Activated T-helper 17 cell treated with anti-CD3 and anti-CD28 coated beads, Interleukin-2, amount 50 U/mL, for 72 hours (primary cell): ENCODE results near the gene LIN28A. TPM values are rescaled to one million over a fixed set of nuclear protein-coding genes. Genes with fewer than 3 reads are reported as not detected.
A peak's percentile ranks its signal among the peaks of the same experiment; 100 is the strongest.
"Not testable (repeated sequence)": the region's sequence is repeated elsewhere in the genome, so short reads cannot be mapped to it uniquely, and the experiment has no call there.

Experiments
- ATAC-seq: fragments of 150-1000 bp; cut with Tn5 transposase; replicated peaks from 2 replicates; pipeline ENCODE4 v1.10.0; 2021; ENCODE audit warnings: mild to moderate bottlenecking, moderate library complexity
- H3K27ac Mint-ChIP-seq: one replicate; pipeline ENCODE4 v1.8.0; 2022; ENCODE audit warnings: mixed read lengths
- H3K27me3 Mint-ChIP-seq: one replicate; pipeline ENCODE4 v1.8.0; 2022; ENCODE audit warnings: mixed read lengths
- H3K36me3 Mint-ChIP-seq: one replicate; pipeline ENCODE4 v1.8.0; 2022; ENCODE audit warnings: low read depth, mild to moderate bottlenecking, mixed read lengths
- H3K4me1 Mint-ChIP-seq: one replicate; pipeline ENCODE4 v1.8.0; 2022; ENCODE audit warnings: mixed read lengths
- H3K4me3 Mint-ChIP-seq: one replicate; pipeline ENCODE4 v1.8.0; 2022; ENCODE audit warnings: mild to moderate bottlenecking, mixed read lengths
- H3K9me3 Mint-ChIP-seq: one replicate; pipeline ENCODE4 v1.8.0; 2022; ENCODE audit warnings: mixed read lengths
- total RNA-seq, 2 donors: library from RNA; stranded (reverse); gene quantifications; one replicate each; pipeline ENCODE4 v1.2.3, GENCODE V29; 2022

Gene LIN28A
- total RNA-seq, 2 donors from 2014 or later, result not detected

- Mint-ChIP-seq H3K27ac (peak overlapping the region; percentile 80), H3K27me3 (no peaks in the 10 kb centered on the region), H3K9me3 (no peaks in the 10 kb centered on the region), H3K36me3 (no peaks in the 10 kb centered on the region), H3K4me1 (peaks cover 58% of the 10 kb centered on the region), H3K4me3 (peak overlapping the region; percentile 41)
- ATAC-seq, result peak; percentile 17
Observed at GRCh38 chr1:26375081-26375480, 35.5 kb upstream of the LIN28A start.

- Mint-ChIP-seq H3K4me1 (peaks cover 49% of the 10 kb centered on the region), H3K27ac (no peak overlapping the region), H3K27me3 (no peaks in the 10 kb centered on the region), H3K4me3 (no peak overlapping the region), H3K9me3 (no peaks in the 10 kb centered on the region), H3K36me3 (no peaks in the 10 kb centered on the region)
- ATAC-seq, result no peak
Observed at GRCh38 chr1:26376050-26376449, 34.6 kb upstream of the LIN28A start.

GRCh38 chr1:26378088-26378878 lies 32.3 kb upstream of the LIN28A start:
- peak overlapping the region; percentile 50 for H3K27ac Mint-ChIP-seq
- peak overlapping the region; percentile 58 for H3K4me3 Mint-ChIP-seq
- peaks cover 39% of the 10 kb centered on the region for H3K4me1 Mint-ChIP-seq
- H3K27me3 Mint-ChIP-seq, result no peaks in the 10 kb centered on the region
- H3K36me3 Mint-ChIP-seq, result no peaks in the 10 kb centered on the region
- ATAC-seq, result peak; percentile 93
- H3K9me3 Mint-ChIP-seq, result no peaks in the 10 kb centered on the region

GRCh38 chr1:26378879-26379251 lies 31.8 kb upstream of the LIN28A start:
- H3K27ac Mint-ChIP-seq, result no peak overlapping the region
- H3K9me3 Mint-ChIP-seq, result no peaks in the 10 kb centered on the region

GRCh38 chr1:26384076-26384475 lies 26.5 kb upstream of the LIN28A start:
- H3K9me3 Mint-ChIP-seq, result no peaks in the 10 kb centered on the region
- no peaks in the 10 kb centered on the region for H3K27me3 Mint-ChIP-seq
- no peak overlapping the region for H3K4me3 Mint-ChIP-seq
- no peak overlapping the region for H3K27ac Mint-ChIP-seq
- no peaks in the 10 kb centered on the region for H3K36me3 Mint-ChIP-seq
- ATAC-seq, result no peak
- H3K4me1 Mint-ChIP-seq, result peaks cover 21% of the 10 kb centered on the region

More at GRCh38 chr1:26378879-26379251, 31.8 kb upstream of the LIN28A start:
- H3K4me1 Mint-ChIP-seq, result peaks cover 33% of the 10 kb centered on the region
- no peaks in the 10 kb centered on the region for H3K27me3 Mint-ChIP-seq
- ATAC-seq, result no peak
- peak overlapping the region; percentile 58 for H3K4me3 Mint-ChIP-seq
- no peaks in the 10 kb centered on the region for H3K36me3 Mint-ChIP-seq

- H3K27ac Mint-ChIP-seq, H3K9me3 Mint-ChIP-seq, ATAC-seq, H3K27me3 Mint-ChIP-seq, H3K36me3 Mint-ChIP-seq: not testable (repeated sequence)
- Mint-ChIP-seq H3K4me3 (peak overlapping the region; percentile 36), H3K4me1 (peaks cover 22% of the 10 kb centered on the region)
Observed at GRCh38 chr1:26385063-26385462, 25.6 kb upstream of the LIN28A start.

GRCh38 chr1:26387447-26387846 lies 23.2 kb upstream of the LIN28A start:
- no peaks in the 10 kb centered on the region for H3K36me3 Mint-ChIP-seq
- no peak overlapping the region for H3K27ac Mint-ChIP-seq
- H3K4me3 Mint-ChIP-seq, result no peak overlapping the region
- no peaks in the 10 kb centered on the region for H3K9me3 Mint-ChIP-seq
- peak; percentile 81 for ATAC-seq
- H3K4me1 Mint-ChIP-seq, result peaks cover 28% of the 10 kb centered on the region
- no peaks in the 10 kb centered on the region for H3K27me3 Mint-ChIP-seq

- Mint-ChIP-seq H3K27me3 (no peaks in the 10 kb centered on the region), H3K9me3 (no peaks in the 10 kb centered on the region), H3K4me3 (no peak overlapping the region), H3K36me3 (no peaks in the 10 kb centered on the region), H3K27ac (no peak overlapping the region), H3K4me1 (peaks cover 28% of the 10 kb centered on the region)
- ATAC-seq, result peak; percentile 53
Observed at GRCh38 chr1:26388791-26389445, 21.7 kb upstream of the LIN28A start.

GRCh38 chr1:26389604-26390247 lies 20.9 kb upstream of the LIN28A start:
- no peaks in the 10 kb centered on the region for H3K9me3 Mint-ChIP-seq
- H3K4me1 Mint-ChIP-seq, result peaks cover 23% of the 10 kb centered on the region
- no peak overlapping the region for H3K4me3 Mint-ChIP-seq
- H3K27ac Mint-ChIP-seq, result no peak overlapping the region
- no peaks in the 10 kb centered on the region for H3K27me3 Mint-ChIP-seq
- ATAC-seq, result no peak
- no peaks in the 10 kb centered on the region for H3K36me3 Mint-ChIP-seq

GRCh38 chr1:26391450-26391849 lies 19.2 kb upstream of the LIN28A start:
- Mint-ChIP-seq H3K9me3 (no peaks in the 10 kb centered on the region), H3K4me3 (no peak overlapping the region), H3K27me3 (no peaks in the 10 kb centered on the region), H3K36me3 (no peaks in the 10 kb centered on the region), H3K27ac (no peak overlapping the region), H3K4me1 (peaks cover 18% of the 10 kb centered on the region)
- peak; percentile 52 for ATAC-seq

- Mint-ChIP-seq H3K27me3 (no peaks in the 10 kb centered on the region), H3K4me3 (no peak overlapping the region), H3K9me3 (no peaks in the 10 kb centered on the region), H3K36me3 (no peaks in the 10 kb centered on the region), H3K27ac (no peak overlapping the region), H3K4me1 (peaks cover 7% of the 10 kb centered on the region)
- ATAC-seq, result no peak
Observed at GRCh38 chr1:26395754-26396153, 14.9 kb upstream of the LIN28A start.

GRCh38 chr1:26399034-26399433 lies 11.6 kb upstream of the LIN28A start:
- Mint-ChIP-seq H3K4me3 (no peak overlapping the region), H3K4me1 (no peaks in the 10 kb centered on the region), H3K36me3 (no peaks in the 10 kb centered on the region), H3K27ac (no peak overlapping the region), H3K27me3 (peaks cover 11% of the 10 kb centered on the region), H3K9me3 (no peaks in the 10 kb centered on the region)
- no peak for ATAC-seq

- H3K36me3 Mint-ChIP-seq, result no peaks in the 10 kb centered on the region
- H3K4me1 Mint-ChIP-seq, result no peaks in the 10 kb centered on the region
- H3K27ac Mint-ChIP-seq, result no peak overlapping the region
- H3K9me3 Mint-ChIP-seq, result no peaks in the 10 kb centered on the region
- no peak for ATAC-seq
- peaks cover 15% of the 10 kb centered on the region for H3K27me3 Mint-ChIP-seq
- no peak overlapping the region for H3K4me3 Mint-ChIP-seq
Observed at GRCh38 chr1:26401891-26402290, 8.7 kb upstream of the LIN28A start.

- ATAC-seq, result no peak
- Mint-ChIP-seq H3K27ac (no peak overlapping the region), H3K27me3 (peaks cover 18% of the 10 kb centered on the region), H3K36me3 (no peaks in the 10 kb centered on the region), H3K4me3 (no peak overlapping the region), H3K9me3 (no peaks in the 10 kb centered on the region), H3K4me1 (peaks cover 4% of the 10 kb centered on the region)
Observed at GRCh38 chr1:26403656-26404055, 7.0 kb upstream of the LIN28A start.

GRCh38 chr1:26404641-26405040 lies 6.0 kb upstream of the LIN28A start:
- no peak for ATAC-seq
- H3K27ac Mint-ChIP-seq, result no peak overlapping the region
- no peak overlapping the region for H3K4me3 Mint-ChIP-seq
- H3K9me3 Mint-ChIP-seq, result no peaks in the 10 kb centered on the region
- no peaks in the 10 kb centered on the region for H3K36me3 Mint-ChIP-seq
- peaks cover 4% of the 10 kb centered on the region for H3K4me1 Mint-ChIP-seq
- H3K27me3 Mint-ChIP-seq, result peaks cover 27% of the 10 kb centered on the region
